OCI-LY7 (cell line): ENCODE results near the gene GEN1. TPM values are rescaled to one million over a fixed set of nuclear protein-coding genes. Genes with fewer than 3 reads are reported as not detected.

Experiments used
- BruUV-seq: library from RNA; stranded (reverse); fragments of 400-500 nt; replicated peaks from 2 replicates; lab custom pipeline; 2021; lab: Mats Ljungman, UMichigan
- CTCF ChIA-PET: fragments of 300-600 bp; sonication (Branson Sonifier 250); formaldehyde crosslinking; loops from one replicate; lab custom pipeline; 2022; ENCODE audit warnings: antibody characterized with exemption; ENCODE audit not compliant: unreplicated experiment; lab: Charles Lee
- POLR2A ChIA-PET: fragments of 300-600 bp; sonication (Branson Sonifier 250); formaldehyde crosslinking; loops from one replicate; lab custom pipeline; 2022; ENCODE audit warnings: antibody characterized with exemption; lab: Charles Lee
- DNase-seq: peaks from one replicate; pipeline ENCODE4 v3.0.0-alpha.2; 2015; ENCODE audit warnings: low spot score
- H2AFZ ChIP-seq: fragments of 200-600 bp; sonication (generic), shearing (Covaris generic); 2 replicates; pipeline ENCODE4 v1.6.1; 2014; ENCODE audit warnings: mild to moderate bottlenecking, antibody characterized with exemption, low read length, moderate library complexity
- H3K27ac ChIP-seq: fragments of 200-600 bp; sonication (generic); 2 replicates; pipeline ENCODE4 v1.5.1; 2014; ENCODE audit warnings: mixed run types, low read depth, mild to moderate bottlenecking, moderate library complexity, low read length, inconsistent platforms; ENCODE audit not compliant: poor library complexity, severe bottlenecking
- H3K36me3 ChIP-seq: fragments of 200-600 bp; sonication (generic); 2 replicates; pipeline ENCODE4 v1.6.1; 2014; ENCODE audit warnings: mild to moderate bottlenecking, antibody characterized with exemption, low read length, moderate library complexity, mixed read lengths; ENCODE audit not compliant: insufficient read depth
- H3K4me1 ChIP-seq: fragments of 200-600 bp; sonication (generic); 2 replicates; pipeline ENCODE4 v1.5.1; 2014; ENCODE audit warnings: mild to moderate bottlenecking, low read length; ENCODE audit not compliant: insufficient read depth, poor library complexity, severe bottlenecking
- H3K4me2 ChIP-seq: fragments of 200-600 bp; sonication (generic); 2 replicates; pipeline ENCODE4 v1.6.1; 2014; ENCODE audit warnings: mild to moderate bottlenecking, low read length
- H3K4me3 ChIP-seq: fragments of 200-600 bp; sonication (generic); 2 replicates; pipeline ENCODE4 v1.5.1; 2014; ENCODE audit warnings: mild to moderate bottlenecking, low read depth, low read length; ENCODE audit not compliant: poor library complexity, severe bottlenecking
- H3K79me2 ChIP-seq: fragments of 200-600 bp; sonication (generic); 2 replicates; pipeline ENCODE4 v1.6.1; 2016; ENCODE audit warnings: low read depth, mild to moderate bottlenecking, low read length, moderate library complexity, mixed read lengths; ENCODE audit not compliant: insufficient read depth
- H3K9me2 ChIP-seq: fragments of 200-600 bp; sonication (generic); 2 replicates; pipeline ENCODE4 v1.6.1; 2016; ENCODE audit warnings: mild to moderate bottlenecking, low read length, mixed read lengths; ENCODE audit not compliant: insufficient read depth
- H3K9me3 ChIP-seq: fragments of 200-600 bp; sonication (generic); 2 replicates; pipeline ENCODE4 v1.6.1; 2014; ENCODE audit warnings: mild to moderate bottlenecking, mixed run types, low read length, mixed read lengths
- H4K20me1 ChIP-seq: fragments of 200-600 bp; sonication (generic); 2 replicates; pipeline ENCODE4 v1.6.1; 2014; ENCODE audit warnings: mild to moderate bottlenecking, antibody characterized with exemption, low read length, moderate library complexity, mixed read lengths; ENCODE audit not compliant: insufficient read depth
- EZH2phosphoT487 ChIP-seq: fragments of 200-600 bp; sonication (generic); IDR thresholded peaks from 2 replicates; pipeline ENCODE4 v1.6.1; 2018; ENCODE audit warnings: low read depth, borderline replicate concordance, mild to moderate bottlenecking, mixed run types, antibody characterized with exemption, low read length, moderate library complexity, mixed read lengths
- intact Hi-C: fragments of 100-400 bp; cut with micrococcal nuclease; formaldehyde crosslinking; loops from one replicate; pipeline ENCODE4 v1.10.0; 2022; ENCODE audit not compliant: unreplicated experiment
- total RNA-seq, 2 experiments: library from RNA; depleted of rRNA in 1 of 2; stranded (reverse); fragments of >200 nt in 1 of 2; shearing (Covaris generic) in 1 of 2; gene quantifications; 2 replicates each; pipeline ENCODE4 v1.2.3, GENCODE V29; 2014 to 2022
- TF ChIP-seq, protein P1 (sequence below): fragments of 200-600 bp; sonication (generic); conservative IDR thresholded peaks from 2 replicates; pipeline ENCODE4 v1.5.1; 2014; ENCODE audit warnings: mild to moderate bottlenecking, antibody characterized with exemption, low read length, moderate library complexity, mixed read lengths

The GEN1 gene
- total RNA-seq, 2 experiments from 2014 or later, result 52.5 to 112 TPM

GRCh38 chr2:17816396-17817245, 62.7 kb downstream of the GEN1 start, which contains the start of gene MSGN1:
Gene MSGN1 (plus strand): TSS chr2:17816460. CDS start chr2:17816519, 59 bp downstream.
- Histone ChIP-seq H3K4me2 (no peak within 1 kb of the TSS), H3K27ac (no peak within 1 kb of the TSS), H3K9me3 (no peaks in the 10 kb centered on the region), H3K4me3 (no peak within 1 kb of the TSS), H2AFZ (no peak within 1 kb of the TSS; the same call in 1 of the 2 replicates), H3K36me3 (no peaks in the 10 kb centered on the region), H3K79me2 (no peaks in the 10 kb centered on the region), H3K4me1 (peaks cover 49% of the 10 kb centered on the region), H4K20me1 (no peaks in the 10 kb centered on the region), H3K9me2 (no peaks in the 10 kb centered on the region)
- no peak for DNase-seq
- POLR2A ChIA-PET, result no interaction called here
- intact Hi-C loops, result no loop called here
- TF ChIP-seq EZH2phosphoT487, result no peak
- TF ChIP-seq, protein P1, sequence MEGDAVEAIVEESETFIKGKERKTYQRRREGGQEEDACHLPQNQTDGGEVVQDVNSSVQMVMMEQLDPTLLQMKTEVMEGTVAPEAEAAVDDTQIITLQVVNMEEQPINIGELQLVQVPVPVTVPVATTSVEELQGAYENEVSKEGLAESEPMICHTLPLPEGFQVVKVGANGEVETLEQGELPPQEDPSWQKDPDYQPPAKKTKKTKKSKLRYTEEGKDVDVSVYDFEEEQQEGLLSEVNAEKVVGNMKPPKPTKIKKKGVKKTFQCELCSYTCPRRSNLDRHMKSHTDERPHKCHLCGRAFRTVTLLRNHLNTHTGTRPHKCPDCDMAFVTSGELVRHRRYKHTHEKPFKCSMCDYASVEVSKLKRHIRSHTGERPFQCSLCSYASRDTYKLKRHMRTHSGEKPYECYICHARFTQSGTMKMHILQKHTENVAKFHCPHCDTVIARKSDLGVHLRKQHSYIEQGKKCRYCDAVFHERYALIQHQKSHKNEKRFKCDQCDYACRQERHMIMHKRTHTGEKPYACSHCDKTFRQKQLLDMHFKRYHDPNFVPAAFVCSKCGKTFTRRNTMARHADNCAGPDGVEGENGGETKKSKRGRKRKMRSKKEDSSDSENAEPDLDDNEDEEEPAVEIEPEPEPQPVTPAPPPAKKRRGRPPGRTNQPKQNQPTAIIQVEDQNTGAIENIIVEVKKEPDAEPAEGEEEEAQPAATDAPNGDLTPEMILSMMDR, result no peak
- CTCF ChIA-PET, result no interaction called here
- no TSS peak for BruUV-seq

- intact Hi-C loops, result no loop called here
- Histone ChIP-seq H4K20me1 (no peaks in the 10 kb centered on the region), H3K27ac (no peak overlapping the region), H2AFZ (0 out of 2 replicates have a peak overlapping the region, but pooled peaks have one; percentile 24), H3K36me3 (no peaks in the 10 kb centered on the region), H3K4me3 (no peak overlapping the region), H3K4me2 (no peak overlapping the region), H3K9me2 (no peaks in the 10 kb centered on the region), H3K9me3 (no peaks in the 10 kb centered on the region), H3K79me2 (no peaks in the 10 kb centered on the region), H3K4me1 (peaks cover 49% of the 10 kb centered on the region)
- no peak for DNase-seq
- TF ChIP-seq, protein P1, result no peak
- no peak for TF ChIP-seq EZH2phosphoT487
- POLR2A ChIA-PET, result no interaction called here
- no TSS peak for BruUV-seq
- CTCF ChIA-PET, result no interaction called here
Measured at GRCh38 chr2:17818235-17818815, 64.4 kb downstream of the GEN1 start.
